ES-I3 (cell line): ENCODE results near the gene KCTD18.

Experiments used
- H3K36me3 ChIP-seq: 2 replicates; pipeline ENCODE4 v1.6.1; 2013; ENCODE audit warnings: mild to moderate bottlenecking, low read length, control low read depth, moderate library complexity; ENCODE audit not compliant: insufficient read depth
- H3K4me1 ChIP-seq: 2 replicates; pipeline ENCODE4 v1.6.1; 2013; ENCODE audit warnings: mild to moderate bottlenecking, control low read depth, low read length; ENCODE audit not compliant: insufficient read depth
- H3K9ac ChIP-seq: 2 replicates; pipeline ENCODE4 v1.6.1; 2013; ENCODE audit warnings: low read depth, mild to moderate bottlenecking, low read length, moderate library complexity
- H3K9me3 ChIP-seq: 2 replicates; pipeline ENCODE4 v1.6.1; 2013; ENCODE audit warnings: mild to moderate bottlenecking, low read length, moderate library complexity; ENCODE audit not compliant: control insufficient read depth, insufficient read depth

KCTD18 gene

GRCh38 chr2:200509612-200510433 is at the start of gene KCTD18:
Gene KCTD18 (minus strand): TSS chr2:200510068. CDS start chr2:200507016, 3,052 bp downstream.
- Histone ChIP-seq H3K4me1 (no peaks in the 10 kb centered on the region; the same call in 1 of the 2 replicates), H3K9ac (peak within 1 kb of the TSS; percentile 64), H3K36me3 (no peaks in the 10 kb centered on the region)

GRCh38 chr2:200540793-200541192 is 30.9 kb upstream of the KCTD18 start:
- H3K4me1 ChIP-seq: no peaks in the 10 kb centered on the region
- no peaks in the 10 kb centered on the region for H3K9me3 ChIP-seq
- H3K9ac ChIP-seq: no peak overlapping the region
- 0 out of 2 replicates have a peak, but pooled peaks cover 4% of the 10 kb centered on the region for H3K36me3 ChIP-seq

More at GRCh38 chr2:200509612-200510433, at the start of gene KCTD18:
- H3K9me3 ChIP-seq: no peaks in the 10 kb centered on the region

GRCh38 chr2:200538139-200538538 is 28.3 kb upstream of the KCTD18 start:
- H3K4me1 ChIP-seq: no peaks in the 10 kb centered on the region
- no peaks in the 10 kb centered on the region for H3K9me3 ChIP-seq
- peaks cover 2% of the 10 kb centered on the region; the same call in 1 of the 2 replicates for H3K36me3 ChIP-seq
- no peak overlapping the region for H3K9ac ChIP-seq

GRCh38 chr2:200534572-200534971 is 24.7 kb upstream of the KCTD18 start:
- Histone ChIP-seq H3K4me1 (no peaks in the 10 kb centered on the region), H3K9ac (no peak overlapping the region), H3K36me3 (peaks cover 2% of the 10 kb centered on the region; the same call in 1 of the 2 replicates), H3K9me3 (no peaks in the 10 kb centered on the region)

- H3K36me3 ChIP-seq: peaks cover 2% of the 10 kb centered on the region; the same call in 1 of the 2 replicates
- no peaks in the 10 kb centered on the region for H3K9me3 ChIP-seq
- H3K9ac ChIP-seq: no peak overlapping the region
- H3K4me1 ChIP-seq: no peaks in the 10 kb centered on the region
Measured at GRCh38 chr2:200533754-200534153, 23.9 kb upstream of the KCTD18 start.

GRCh38 chr2:200528228-200528627 is 18.4 kb upstream of the KCTD18 start:
- Histone ChIP-seq H3K9ac (no peak overlapping the region), H3K4me1 (no peaks in the 10 kb centered on the region), H3K36me3 (no peaks in the 10 kb centered on the region), H3K9me3 (no peaks in the 10 kb centered on the region)

- peak within 1 kb of the TSS; percentile 79 for H3K9ac ChIP-seq
- no peaks in the 10 kb centered on the region for H3K36me3 ChIP-seq
- H3K4me1 ChIP-seq: no peaks in the 10 kb centered on the region
- no peaks in the 10 kb centered on the region for H3K9me3 ChIP-seq
Measured at GRCh38 chr2:200525882-200526651, 16.2 kb upstream of the KCTD18 start, which contains the start of gene SGO2. Gene SGO2 (plus strand): TSS chr2:200526207. CDS start chr2:200532976, 6,769 bp downstream.

- H3K9ac ChIP-seq: peak overlapping the region; percentile 79; the same call in 1 of the 2 replicates
- H3K9me3 ChIP-seq: no peaks in the 10 kb centered on the region
- H3K4me1 ChIP-seq: no peaks in the 10 kb centered on the region
- H3K36me3 ChIP-seq: no peaks in the 10 kb centered on the region
Measured at GRCh38 chr2:200525551-200525881, 15.6 kb upstream of the KCTD18 start.

- H3K4me1 ChIP-seq: no peaks in the 10 kb centered on the region
- H3K9me3 ChIP-seq: no peaks in the 10 kb centered on the region
- no peaks in the 10 kb centered on the region for H3K36me3 ChIP-seq
- H3K9ac ChIP-seq: no peak overlapping the region
Measured at GRCh38 chr2:200525066-200525465, 15.2 kb upstream of the KCTD18 start.

- H3K9ac ChIP-seq: no peak overlapping the region
- no peaks in the 10 kb centered on the region for H3K4me1 ChIP-seq
- no peaks in the 10 kb centered on the region for H3K9me3 ChIP-seq
- no peaks in the 10 kb centered on the region for H3K36me3 ChIP-seq
Measured at GRCh38 chr2:200523604-200524003, 13.7 kb upstream of the KCTD18 start.

GRCh38 chr2:200523158-200523557 is 13.3 kb upstream of the KCTD18 start:
- Histone ChIP-seq H3K9ac (no peak overlapping the region), H3K9me3 (no peaks in the 10 kb centered on the region), H3K36me3 (no peaks in the 10 kb centered on the region), H3K4me1 (no peaks in the 10 kb centered on the region)

- Histone ChIP-seq H3K9ac (no peak overlapping the region), H3K4me1 (no peaks in the 10 kb centered on the region), H3K9me3 (no peaks in the 10 kb centered on the region), H3K36me3 (no peaks in the 10 kb centered on the region)
Measured at GRCh38 chr2:200515155-200515554, 5.3 kb upstream of the KCTD18 start.

GRCh38 chr2:200509235-200509611 is 645 bp downstream of the KCTD18 start:
- Histone ChIP-seq H3K9ac (peak overlapping the region; percentile 64), H3K9me3 (no peaks in the 10 kb centered on the region), H3K4me1 (no peaks in the 10 kb centered on the region; the same call in 1 of the 2 replicates), H3K36me3 (no peaks in the 10 kb centered on the region; the same call in 1 of the 2 replicates)

GRCh38 chr2:200507179-200507578 is 2.7 kb downstream of the KCTD18 start:
- Histone ChIP-seq H3K9me3 (no peaks in the 10 kb centered on the region), H3K9ac (no peak overlapping the region), H3K4me1 (no peaks in the 10 kb centered on the region; the same call in 1 of the 2 replicates), H3K36me3 (no peaks in the 10 kb centered on the region; the same call in 1 of the 2 replicates)
